T-helper 22 cell (primary cell): ENCODE measurements around the gene SPTBN5.

Source experiments
- DNase-seq: peaks from one replicate; pipeline ENCODE4 v3.0.0-alpha.2; 2020; ENCODE audit warnings: low read depth

Gene SPTBN5

GRCh38 chr15:41883484-41883825, 10.4 kb downstream of the SPTBN5 start:
- no peak for DNase-seq

- DNase-seq, result no peak
Observed at GRCh38 chr15:41882689-41883483, 11.0 kb downstream of the SPTBN5 start.

DNA sequence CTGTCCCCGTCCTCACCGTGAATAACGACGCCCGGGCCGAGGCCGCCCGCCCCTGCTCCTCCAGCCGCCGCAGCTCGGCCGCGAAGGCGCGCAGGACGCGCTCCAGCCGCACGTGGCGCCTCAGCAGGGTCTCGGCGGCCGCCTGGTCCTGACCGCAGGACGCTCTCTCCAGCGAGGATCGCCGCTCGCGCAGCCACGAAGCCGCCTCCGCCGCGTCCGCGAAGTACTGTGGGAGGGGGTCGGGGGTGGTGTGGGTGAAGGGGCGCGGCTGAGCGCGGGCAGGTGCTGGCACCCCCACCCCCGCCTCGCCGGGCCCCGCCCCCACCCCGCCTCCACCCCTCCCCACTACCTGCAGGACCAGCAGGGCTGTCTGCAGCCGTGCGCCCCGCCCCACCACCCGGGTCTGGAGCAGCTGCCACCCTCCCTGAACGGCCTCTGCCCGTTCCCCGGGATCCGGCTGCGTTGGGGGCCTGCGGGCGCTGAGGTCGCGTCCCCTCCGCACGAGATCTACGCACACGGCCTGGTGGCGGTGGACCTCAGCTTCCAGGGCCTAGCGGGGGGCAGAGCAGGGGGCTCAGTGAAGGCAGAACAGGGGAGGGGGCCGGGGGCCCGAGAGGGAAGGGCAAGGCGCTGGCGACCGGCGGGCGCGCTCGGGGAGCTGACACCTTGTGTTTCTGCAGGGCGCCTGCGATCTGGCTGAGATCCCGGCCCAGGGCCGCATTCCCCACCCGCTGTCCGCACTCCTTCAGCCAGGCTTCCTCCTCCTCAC, 11.7 kb downstream of the SPTBN5 start:
- no peak for DNase-seq

GRCh38 chr15:41881550-41881919, 12.3 kb downstream of the SPTBN5 start:
- DNase-seq, result no peak

GRCh38 chr15:41881086-41881485, 12.8 kb downstream of the SPTBN5 start:
- DNase-seq, result no peak

GRCh38 chr15:41880156-41880877, 13.5 kb downstream of the SPTBN5 start:
- no peak for DNase-seq

DNA sequence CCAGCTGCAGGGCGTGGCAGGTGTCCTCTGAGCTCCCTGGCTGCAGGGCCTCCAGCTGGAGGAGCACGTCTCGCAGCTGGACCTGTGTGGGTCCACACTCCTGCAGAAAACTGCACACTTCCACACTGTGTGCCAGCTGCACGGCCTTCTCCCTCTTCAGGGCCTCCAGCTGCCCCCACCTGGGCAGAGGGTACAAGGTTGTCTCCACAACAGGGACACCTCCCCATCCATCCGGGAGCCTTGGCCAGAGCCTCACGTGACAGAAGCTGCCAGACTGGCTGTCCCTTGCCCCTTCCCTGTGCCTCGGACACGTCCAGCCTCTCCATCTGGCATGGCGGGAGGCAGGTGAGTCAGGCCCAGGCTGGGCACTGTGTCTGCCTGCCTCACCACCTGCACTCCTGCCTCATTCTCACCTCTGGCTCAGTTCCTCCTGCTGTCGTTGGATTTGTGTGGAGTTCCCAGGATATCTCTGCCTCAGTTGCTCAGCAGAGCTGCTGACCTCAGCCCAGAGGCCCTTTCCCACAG, 14.5 kb downstream of the SPTBN5 start:
- no peak for DNase-seq

GRCh38 chr15:41878355-41878699, 15.5 kb downstream of the SPTBN5 start:
- DNase-seq, result no peak

- DNase-seq, result no peak
Observed at GRCh38 chr15:41877631-41878354, 16.1 kb downstream of the SPTBN5 start.

- DNase-seq, result no peak
Observed at GRCh38 chr15:41876689-41877088, 17.2 kb downstream of the SPTBN5 start.

DNA sequence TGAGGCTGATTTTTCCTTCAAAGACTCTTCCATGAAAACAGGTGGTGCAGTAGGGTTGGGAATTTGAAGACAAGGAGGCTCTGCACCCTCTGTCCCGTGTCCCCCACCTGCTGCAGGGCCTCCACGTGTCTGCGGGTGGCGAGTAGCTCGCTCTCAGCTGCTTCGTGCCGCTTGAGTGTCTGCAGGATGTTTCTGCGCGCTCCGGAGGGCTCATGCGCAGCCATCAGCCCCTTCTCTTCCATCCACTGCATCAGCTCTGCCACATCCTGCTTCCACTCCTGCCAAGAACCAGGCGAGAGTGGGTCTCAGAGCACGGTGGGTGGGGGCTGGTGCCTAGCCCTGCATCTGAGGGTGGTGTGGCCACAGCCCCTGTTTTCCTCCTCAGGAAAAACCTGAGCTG, 17.8 kb downstream of the SPTBN5 start:
- no peak for DNase-seq

DNA sequence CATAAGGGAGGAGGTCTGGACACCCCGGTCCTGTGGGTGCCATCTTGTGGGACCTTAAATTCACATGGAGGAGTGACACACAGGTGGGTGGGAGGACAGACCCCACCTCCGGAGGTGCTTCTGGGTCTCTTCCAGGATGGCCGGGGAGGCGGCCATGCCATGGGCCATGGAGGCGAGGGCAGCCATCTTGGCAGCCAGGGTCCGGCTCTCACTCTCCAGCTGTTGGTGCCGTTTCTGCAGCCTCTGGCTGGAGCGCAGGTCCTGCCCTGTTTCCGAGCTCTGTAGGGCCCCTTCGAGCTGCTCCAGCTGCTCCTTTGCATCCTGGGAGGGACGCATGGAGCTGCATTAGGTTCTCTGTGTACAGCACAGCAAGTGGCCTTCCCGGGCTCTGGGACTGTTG, 19.1 kb downstream of the SPTBN5 start:
- no peak for DNase-seq

- no peak for DNase-seq
Observed at GRCh38 chr15:41873711-41874110, 20.1 kb downstream of the SPTBN5 start.

- DNase-seq, result no peak
Observed at GRCh38 chr15:41872166-41872747, 21.6 kb downstream of the SPTBN5 start.

- DNase-seq, result no peak
Observed at GRCh38 chr15:41871175-41871905, 22.5 kb downstream of the SPTBN5 start.

DNA sequence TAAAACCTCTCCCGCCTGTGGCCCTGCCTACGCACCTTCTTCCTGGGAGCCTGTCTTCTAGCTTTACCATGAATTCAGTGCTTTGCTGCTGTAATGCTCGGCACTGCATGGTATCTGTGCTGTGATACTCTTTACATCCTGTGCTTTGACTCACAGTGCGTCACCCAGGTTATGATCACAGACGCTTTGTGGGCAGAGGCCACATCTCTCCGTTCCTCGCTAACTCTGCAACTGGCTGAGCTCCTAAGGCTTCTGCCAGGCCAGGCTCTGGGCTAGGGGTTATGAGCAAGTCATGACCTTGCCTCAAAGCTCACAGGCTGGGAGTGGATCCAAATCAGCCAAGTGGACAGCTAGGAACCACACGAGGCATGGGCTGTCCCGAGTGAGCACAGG, 23.2 kb downstream of the SPTBN5 start:
- DNase-seq, result peak; percentile 48

DNA sequence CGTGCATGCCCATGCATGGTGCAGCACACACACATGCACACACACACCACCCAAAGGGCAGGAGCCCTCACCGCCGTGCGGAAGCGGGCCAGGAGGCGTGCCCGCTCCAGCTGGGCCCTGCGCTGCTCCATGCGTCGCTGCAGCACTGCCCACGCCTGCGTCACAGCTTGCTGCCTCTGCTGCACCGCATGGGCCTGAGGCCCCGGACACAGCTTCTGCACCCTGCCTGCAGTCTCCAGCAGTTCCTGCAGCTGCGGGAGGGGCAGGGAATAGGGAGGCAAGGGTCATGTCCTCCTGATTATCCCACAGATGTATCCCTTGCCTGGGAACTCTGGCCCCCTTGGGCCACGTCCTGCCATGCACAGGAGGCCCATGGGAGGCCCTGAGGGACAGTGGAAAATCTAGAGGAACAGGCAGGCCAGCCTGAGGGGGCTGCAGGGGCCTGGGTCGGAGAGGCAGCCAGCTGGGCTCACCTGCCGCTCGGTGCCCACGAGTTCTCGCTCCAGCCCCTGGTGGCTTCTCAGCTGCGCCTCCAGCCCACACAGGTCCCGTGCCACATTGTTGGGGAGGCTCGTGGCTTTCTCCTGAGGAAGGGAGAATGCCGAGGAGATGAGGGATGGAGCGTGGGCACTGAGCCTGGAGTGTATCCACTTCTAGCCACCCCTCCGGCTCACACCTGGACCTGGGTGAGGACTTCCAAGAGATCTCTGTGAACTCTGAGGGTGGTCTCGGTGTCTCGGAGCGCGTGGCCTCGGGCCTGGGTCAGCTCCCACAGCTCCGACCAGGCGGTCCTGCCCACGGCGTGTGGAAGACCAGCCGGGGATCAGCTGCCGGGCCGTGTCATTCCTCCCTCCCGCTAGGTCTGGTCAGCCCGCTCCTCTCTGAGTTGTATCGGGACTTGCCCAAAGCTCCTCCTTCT, 23.8 kb downstream of the SPTBN5 start:
- no peak for DNase-seq

DNA sequence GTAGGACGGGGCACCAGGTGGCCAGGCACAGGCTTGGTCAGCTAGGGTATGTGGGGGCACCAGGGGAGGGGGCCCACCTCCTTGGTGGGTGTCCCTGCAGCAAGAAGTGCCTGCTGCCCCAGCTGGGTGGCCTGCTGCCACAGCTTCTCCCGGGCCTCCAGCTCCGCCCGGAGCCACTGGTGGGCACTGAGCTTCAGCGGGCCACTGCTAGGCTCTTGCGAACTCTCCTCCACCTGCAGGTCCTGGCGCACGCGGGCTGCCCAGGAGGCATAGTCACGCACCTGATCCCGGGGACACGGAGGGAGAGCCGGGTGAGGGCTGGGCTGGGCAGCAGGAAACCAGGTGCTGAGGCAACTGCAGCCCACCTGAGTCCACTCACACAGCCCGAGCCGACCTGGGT, 25.5 kb downstream of the SPTBN5 start:
- DNase-seq, result no peak

GRCh38 chr15:41866872-41867579, 26.8 kb downstream of the SPTBN5 start:
- no peak for DNase-seq
